Panc1 (cell line): ENCODE data around the gene CTNNA1.

Source experiments
- POLR2AphosphoS5 ChIP-seq: IDR thresholded peaks from 2 replicates; pipeline ENCODE4 v1.6.1; 2012; ENCODE audit warnings: mild to moderate bottlenecking, low read depth, low read length, moderate library complexity
- TF ChIP-seq, protein P1 (sequence below): fragments of 450-650 bp; IDR thresholded peaks from 2 replicates; pipeline ENCODE4 v1.5.1; 2017; ENCODE audit warnings: mild to moderate bottlenecking

DNA sequence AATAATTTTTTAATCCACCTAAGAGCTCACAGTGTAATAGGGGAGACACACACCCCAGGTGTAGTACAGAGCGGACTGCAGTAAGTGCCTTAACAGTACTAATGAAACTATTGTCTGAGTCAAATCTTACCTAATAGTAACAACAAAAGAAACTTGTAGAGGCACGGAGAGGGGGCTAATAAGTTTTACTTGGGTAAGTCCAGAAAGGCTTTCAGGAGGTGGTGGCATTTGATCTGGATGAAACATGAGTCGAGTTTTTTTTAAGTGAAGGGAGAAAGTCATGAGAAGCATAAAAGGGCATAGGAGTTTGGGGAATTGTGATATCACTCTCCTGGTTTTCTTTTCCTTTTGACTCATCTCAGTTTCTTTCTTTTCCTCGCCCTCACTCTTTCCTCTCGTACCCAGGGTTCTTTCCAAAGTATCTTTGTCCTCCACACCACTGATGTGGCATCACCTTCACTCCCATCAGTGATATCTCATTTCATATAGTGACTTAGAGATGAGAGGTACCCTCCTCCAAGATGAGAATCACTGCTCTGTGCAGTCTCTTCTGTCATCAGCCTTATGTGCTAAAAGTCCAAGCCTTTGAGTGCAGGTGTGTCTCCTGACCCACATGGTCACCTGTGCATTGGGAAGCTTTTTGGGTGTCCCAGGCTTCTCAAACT, 2.0 kb downstream of the CTNNA1 start:
- TF ChIP-seq, protein P1, sequence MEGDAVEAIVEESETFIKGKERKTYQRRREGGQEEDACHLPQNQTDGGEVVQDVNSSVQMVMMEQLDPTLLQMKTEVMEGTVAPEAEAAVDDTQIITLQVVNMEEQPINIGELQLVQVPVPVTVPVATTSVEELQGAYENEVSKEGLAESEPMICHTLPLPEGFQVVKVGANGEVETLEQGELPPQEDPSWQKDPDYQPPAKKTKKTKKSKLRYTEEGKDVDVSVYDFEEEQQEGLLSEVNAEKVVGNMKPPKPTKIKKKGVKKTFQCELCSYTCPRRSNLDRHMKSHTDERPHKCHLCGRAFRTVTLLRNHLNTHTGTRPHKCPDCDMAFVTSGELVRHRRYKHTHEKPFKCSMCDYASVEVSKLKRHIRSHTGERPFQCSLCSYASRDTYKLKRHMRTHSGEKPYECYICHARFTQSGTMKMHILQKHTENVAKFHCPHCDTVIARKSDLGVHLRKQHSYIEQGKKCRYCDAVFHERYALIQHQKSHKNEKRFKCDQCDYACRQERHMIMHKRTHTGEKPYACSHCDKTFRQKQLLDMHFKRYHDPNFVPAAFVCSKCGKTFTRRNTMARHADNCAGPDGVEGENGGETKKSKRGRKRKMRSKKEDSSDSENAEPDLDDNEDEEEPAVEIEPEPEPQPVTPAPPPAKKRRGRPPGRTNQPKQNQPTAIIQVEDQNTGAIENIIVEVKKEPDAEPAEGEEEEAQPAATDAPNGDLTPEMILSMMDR = no peak
- TF ChIP-seq POLR2AphosphoS5 = no peak
